H1 (cell line): ENCODE data around the gene DSG2.

Experiments used
- CBX5 ChIP-seq: fragments of 300-800, 300-1000 bp; sonication (generic); IDR thresholded peaks from 2 replicates; pipeline ENCODE4 v1.7.1; 2016; ENCODE audit warnings: antibody characterized with exemption, low read length, low read depth
- CTCF ChIP-seq, 3 experiments: IDR thresholded peaks; 1 replicate in 2 of 3; 2 replicates in 1 of 3; pipeline versions ENCODE4 v1.5.1 to v1.6.1; 2011; ENCODE audit warnings: low read length in 3 of 3, mild to moderate bottlenecking in 3 of 3, inconsistent platforms in 2 of 3, low read depth in 1 of 3, moderate library complexity in 1 of 3; ENCODE audit not compliant: insufficient read depth in 1 of 3; ENCODE audit errors: control extremely low read depth in 1 of 3
- HDAC6 ChIP-seq: IDR thresholded peaks from one replicate; pipeline ENCODE4 v1.7.1; 2012; ENCODE audit warnings: low read depth, mild to moderate bottlenecking, inconsistent platforms, low read length, moderate library complexity
- POLR2A ChIP-seq, 2 experiments: IDR thresholded peaks; 1 replicate in 1 of 2; 2 replicates in 1 of 2; pipeline ENCODE4 v1.6.1; 2011; ENCODE audit warnings: low read depth in 2 of 2, low read length in 2 of 2, mild to moderate bottlenecking in 2 of 2; ENCODE audit errors: control extremely low read depth in 1 of 2
- POU5F1 ChIP-seq: IDR thresholded peaks from 2 replicates; pipeline ENCODE4 v1.6.1; 2011; ENCODE audit warnings: low read depth, mild to moderate bottlenecking, low read length, moderate library complexity
- SIN3A ChIP-seq, 2 experiments: IDR thresholded peaks in 1 of 2; conservative IDR thresholded peaks in 1 of 2; 2 replicates each; pipeline ENCODE4 v1.6.1; 2011 to 2012; ENCODE audit warnings: low read length in 2 of 2, improper control_type of control experiment in 1 of 2, low read depth in 1 of 2, mild to moderate bottlenecking in 1 of 2
- SUZ12 ChIP-seq: fragments of 200-600 bp; sonication (generic); IDR thresholded peaks from 2 replicates; pipeline ENCODE4 v1.6.1; 2012; ENCODE audit warnings: mild to moderate bottlenecking, inconsistent platforms, low read length, moderate library complexity, mixed read lengths
- TEAD4 ChIP-seq: IDR thresholded peaks from 2 replicates; pipeline ENCODE4 v1.6.1; 2012; ENCODE audit warnings: low read depth, low read length, inconsistent platforms, mixed read lengths

DNA sequence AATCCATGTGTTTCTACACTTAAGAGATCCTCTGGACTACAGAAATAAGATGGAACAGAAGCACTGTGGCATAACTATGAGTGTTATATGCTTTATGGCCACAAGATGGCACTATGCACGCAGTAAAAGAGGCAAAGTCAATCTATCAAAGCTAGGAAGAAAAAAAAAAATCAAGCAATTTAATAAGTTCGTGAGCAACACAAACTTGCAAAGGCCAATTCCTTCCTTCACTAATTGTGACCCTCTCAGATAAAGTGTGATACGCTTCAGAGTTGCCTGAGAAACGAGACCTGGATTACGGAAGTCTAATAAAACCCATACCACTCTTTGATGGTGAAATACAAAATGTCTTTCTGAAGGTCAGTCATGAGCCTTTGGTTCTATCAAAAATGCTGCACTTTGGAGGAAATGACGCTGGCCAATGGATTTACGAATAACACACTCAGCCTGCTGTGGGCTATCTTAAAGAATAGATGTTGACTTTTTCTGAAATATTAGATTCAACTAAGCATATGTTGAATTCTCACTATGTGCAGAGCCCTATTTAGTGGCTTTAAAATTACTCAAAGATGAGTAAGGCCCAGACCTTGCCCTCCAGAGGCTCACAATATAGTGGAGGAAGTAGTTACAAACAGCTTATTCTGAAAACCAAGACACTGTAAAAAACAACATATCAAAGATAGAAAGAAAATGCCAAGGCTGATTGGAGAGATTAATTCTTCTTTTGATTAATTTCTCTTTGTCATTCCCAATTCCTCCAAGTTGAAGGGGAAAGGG, 58.2 kb downstream of the DSG2 start:
- TF ChIP-seq POU5F1: no peak
- no peak for TF ChIP-seq SIN3A (conservative IDR thresholded peaks at IDR 0.05 in 1 of 2, IDR thresholded peaks at IDR 0.05 in 1 of 2; ENCODE audit: low read depth in 1 of 2, low read length in 2 of 2)
- TF ChIP-seq CTCF (IDR thresholded peaks at IDR 0.05; ENCODE audit: control extremely low read depth in 1 of 3, insufficient read depth in 1 of 3, low read depth in 1 of 3, low read length in 3 of 3): peak in 2 of 3 experiments; percentile 68; a peak in 3 of 4 replicates
- TF ChIP-seq CBX5: no peak
- TF ChIP-seq SUZ12: no peak
- no peak for TF ChIP-seq HDAC6
- TF ChIP-seq TEAD4: no peak
- no peak for TF ChIP-seq POLR2A (IDR thresholded peaks at IDR 0.05; ENCODE audit: control extremely low read depth in 1 of 2, low read depth in 2 of 2, low read length in 2 of 2)
